Measurements from ENCODE around the gene MMP20.

MMP20 gene

GRCh38 chr11:102622258-102622657 lies 2.9 kb downstream of the MMP20 start:
- no peak for DNase-seq

GRCh38 chr11:102620818-102621561 lies 4.1 kb downstream of the MMP20 start:
- peak; percentile 28 for DNase-seq

- DNase-seq = no peak
These were observed 5.0 kb downstream of the MMP20 start for GRCh38 chr11:102620179-102620578.

DNA sequence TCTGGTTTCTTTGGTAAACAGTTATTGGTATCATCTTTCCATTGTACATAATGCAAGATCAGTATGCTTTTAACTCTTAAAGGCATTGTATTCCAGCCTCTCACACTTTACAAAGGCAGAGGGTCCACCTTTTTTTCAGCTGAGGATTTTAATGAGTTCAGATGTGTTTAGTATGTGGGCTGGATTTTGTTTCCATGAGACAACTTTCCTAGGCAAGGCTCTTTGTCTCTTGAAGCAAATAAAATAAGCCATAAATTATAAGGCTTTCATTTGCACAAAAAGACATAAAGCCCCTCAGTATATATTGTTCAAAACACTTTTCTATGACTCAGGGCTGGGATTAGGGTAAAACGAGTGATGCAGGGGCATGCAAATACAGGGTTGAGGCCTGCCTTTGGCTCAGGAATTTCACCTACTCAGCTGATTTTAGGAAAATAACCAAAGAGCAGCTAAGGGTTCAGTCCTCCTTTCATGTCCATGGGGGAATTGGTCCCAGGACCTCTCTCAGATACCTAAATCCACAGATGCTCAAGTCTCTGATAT lies 7.6 kb downstream of the MMP20 start:
- DNase-seq = no peak

DNA sequence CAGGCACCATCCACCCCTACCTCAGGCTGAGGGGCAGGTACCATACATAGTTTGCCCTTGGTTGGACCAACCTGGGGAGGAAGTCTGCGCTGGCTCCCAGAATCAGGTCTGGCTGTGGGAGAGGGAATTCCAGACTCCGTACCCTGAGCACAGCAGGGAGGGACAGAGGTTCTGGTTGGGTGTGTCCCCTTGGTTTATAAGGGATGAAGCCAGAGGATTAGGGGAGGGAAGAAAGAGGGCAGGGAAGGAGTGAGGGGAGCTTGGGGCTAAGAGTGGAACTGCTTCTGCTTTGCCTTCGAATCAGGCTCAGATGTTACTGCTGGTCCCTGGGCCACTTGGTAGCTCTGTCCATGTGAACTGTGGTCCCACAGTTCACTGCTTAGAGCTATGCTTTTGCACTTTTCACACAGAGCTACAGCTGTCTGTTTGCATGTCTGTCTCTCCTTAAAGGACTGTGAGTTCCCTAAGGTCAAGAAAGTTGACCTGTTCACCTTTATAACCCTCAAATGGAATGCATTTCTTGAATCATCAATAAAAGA lies 9.2 kb downstream of the MMP20 start:
- DNase-seq = no peak

DNA sequence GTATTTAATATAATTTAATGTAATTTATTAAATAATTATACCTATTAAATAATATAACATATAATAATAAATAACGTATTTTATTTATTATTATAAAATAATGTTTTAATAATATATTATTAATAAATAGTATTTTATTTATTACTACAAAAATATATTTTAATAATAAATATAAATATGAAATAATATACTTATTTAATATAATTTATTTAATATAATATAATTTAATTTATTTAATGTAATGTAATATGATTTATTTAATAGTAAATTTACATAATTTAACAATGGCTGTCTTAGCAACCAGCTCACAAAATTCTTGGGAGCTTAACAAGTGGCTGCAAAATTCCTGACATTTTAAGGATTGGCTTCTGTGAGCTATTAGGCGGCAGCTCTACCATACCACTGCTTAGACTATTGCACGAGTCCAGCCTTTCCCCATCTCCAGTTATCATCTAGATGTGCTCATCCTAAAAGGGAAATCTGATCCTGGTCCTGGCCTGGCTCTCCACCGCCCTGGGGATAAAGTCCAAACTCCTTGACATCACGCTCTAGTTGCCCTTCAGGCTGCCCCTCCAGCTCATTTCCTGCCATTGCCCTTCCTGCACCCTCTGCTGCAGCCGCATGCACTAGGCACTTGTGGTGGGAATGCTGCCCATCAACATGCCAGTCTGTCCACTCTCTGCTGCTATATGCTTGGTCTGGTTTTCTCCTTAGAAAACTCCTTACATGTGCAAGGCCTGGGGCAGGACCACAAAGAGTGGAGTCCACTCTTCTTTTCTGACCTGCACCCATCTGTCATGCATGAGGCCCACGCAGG lies 9.8 kb downstream of the MMP20 start:
- peak; percentile 9 for DNase-seq

DNA sequence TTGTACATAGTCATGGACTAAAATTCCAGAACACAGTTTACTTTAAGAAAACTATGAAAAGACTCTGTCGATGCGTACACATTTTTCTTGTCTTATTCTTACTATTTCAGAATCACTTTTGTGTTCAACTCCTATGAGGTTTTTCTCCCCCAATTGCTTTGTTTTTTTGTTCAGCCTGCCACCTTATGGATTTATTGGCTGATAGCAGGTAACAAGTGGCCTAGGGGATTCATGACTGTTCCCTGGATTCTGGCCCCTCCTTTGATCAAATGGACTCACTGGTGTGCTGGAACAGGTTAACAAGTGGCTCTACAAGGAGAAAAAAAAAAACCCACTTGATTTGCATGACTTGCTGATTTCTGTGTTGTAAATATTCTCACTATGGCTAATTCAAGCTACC lies 10.6 kb downstream of the MMP20 start:
- peak; percentile 9 for DNase-seq

DNA sequence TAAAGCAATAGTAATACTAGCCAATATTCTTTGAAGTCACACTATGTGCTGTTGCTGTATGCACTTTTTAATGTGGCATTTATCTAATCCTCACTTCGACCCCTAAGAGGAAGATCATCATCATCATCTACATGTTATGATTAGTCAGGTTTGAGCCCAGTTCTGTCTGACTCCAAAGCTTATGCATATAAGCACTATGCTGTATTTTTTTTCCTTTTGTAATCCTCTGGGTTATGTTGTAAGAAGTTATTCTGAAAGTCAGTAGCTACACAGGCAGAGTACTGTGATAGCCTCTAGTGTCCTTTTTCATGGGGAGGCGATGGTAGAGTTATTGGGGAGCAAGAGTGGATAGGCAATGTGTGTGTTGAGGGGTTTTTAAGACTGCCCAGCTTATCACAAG lies 11.1 kb downstream of the MMP20 start:
- DNase-seq = no peak

DNA sequence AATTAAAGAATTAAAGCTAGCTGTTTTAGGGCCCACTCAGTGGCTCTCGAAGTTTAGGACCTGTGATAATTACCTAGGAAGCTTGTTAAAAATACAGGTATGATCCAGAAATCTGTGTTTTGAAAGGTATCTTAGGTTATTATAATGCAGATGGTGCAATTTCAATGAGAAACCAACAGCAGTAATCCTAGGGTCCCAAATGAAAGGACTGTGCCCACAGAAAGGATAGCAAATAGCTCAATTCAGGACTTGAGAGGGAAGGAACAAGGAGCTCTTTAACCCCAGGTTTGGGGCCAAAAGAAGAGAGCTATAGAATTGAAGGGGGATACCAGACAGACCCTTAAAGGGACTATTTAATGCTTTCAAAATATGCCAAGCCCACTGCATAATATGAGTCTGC lies 11.7 kb downstream of the MMP20 start:
- no peak for DNase-seq

DNA sequence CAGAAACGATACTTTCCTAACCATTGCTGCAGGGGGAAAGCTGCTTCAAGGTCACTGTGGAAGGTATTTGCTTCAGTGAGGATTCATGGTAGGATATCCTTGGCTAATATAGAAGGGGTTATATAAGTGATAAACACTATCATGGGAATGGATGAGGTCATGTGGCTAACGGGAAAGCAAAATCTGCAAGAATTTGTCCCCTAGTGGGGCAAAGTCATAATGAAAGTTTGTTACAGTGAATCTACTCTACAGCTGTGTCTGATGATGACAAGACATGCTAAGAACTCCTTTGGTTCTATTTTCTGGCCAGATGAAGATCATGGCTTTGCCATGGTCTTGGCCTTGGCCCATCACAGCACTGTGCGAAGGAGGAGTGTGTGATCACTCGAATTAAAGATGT lies 13.8 kb downstream of the MMP20 start:
- no peak for DNase-seq

- DNase-seq = no peak
These were observed 14.9 kb downstream of the MMP20 start for GRCh38 chr11:102610200-102610599.

DNA sequence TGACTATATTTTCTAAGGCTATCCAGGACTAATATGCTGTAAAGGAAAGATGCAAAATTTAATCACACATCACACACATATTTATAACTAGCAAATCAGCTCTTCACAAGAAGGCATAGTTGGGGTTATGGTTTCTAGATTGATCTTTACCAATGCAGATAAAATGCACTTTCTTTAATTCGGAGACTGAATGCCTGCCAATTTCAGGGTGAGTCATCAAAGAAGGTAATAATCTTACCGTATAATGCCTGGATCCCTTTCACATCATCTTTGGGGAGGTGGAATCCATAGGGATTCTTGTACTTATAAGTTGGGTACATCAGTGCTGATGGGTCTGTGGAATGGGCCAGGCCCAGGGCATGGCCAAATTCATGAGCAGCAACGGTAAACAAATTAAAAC lies 16.4 kb downstream of the MMP20 start:
- no peak for DNase-seq

DNA sequence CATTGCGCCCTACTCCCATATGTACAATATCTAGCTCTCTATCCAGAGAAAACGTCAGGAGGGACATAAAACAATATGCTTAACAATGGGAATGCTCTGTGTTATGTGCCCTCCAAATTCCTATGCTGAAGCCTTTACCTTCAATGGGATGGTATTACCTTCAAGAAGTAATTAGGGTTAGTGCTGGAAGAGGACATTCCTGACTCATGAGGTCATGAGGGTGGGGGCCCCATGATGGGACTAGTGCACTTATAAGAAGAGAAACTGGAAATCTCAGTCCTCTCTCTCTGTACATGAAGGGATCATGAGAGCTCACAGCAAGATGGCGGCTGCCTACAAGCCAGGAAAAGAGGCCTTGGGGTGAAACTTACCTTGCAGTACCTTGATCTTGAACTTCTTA lies 20.3 kb downstream of the MMP20 start:
- peak; percentile 8 for DNase-seq

- DNase-seq = no peak
These were observed 21.1 kb downstream of the MMP20 start for GRCh38 chr11:102604011-102604410.

DNA sequence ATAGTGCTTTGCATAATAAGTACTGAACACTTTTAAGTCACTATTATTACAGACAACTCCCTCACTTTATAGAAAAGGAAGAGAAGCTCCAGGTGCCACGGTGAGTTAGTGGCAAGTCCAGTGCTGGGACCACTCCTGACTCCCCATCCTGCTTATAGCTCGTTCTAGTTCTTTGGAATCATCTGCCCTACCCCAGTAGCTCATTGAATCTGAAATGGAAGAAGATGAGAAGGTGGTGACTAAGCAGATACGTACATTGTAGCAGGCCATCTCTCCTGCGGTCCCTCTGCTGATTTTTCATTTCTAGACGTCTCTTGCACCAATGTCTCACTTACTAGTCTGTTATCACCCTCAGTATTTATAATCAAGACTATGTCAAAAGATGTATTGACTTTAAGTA lies 21.6 kb downstream of the MMP20 start:
- DNase-seq = no peak

DNA sequence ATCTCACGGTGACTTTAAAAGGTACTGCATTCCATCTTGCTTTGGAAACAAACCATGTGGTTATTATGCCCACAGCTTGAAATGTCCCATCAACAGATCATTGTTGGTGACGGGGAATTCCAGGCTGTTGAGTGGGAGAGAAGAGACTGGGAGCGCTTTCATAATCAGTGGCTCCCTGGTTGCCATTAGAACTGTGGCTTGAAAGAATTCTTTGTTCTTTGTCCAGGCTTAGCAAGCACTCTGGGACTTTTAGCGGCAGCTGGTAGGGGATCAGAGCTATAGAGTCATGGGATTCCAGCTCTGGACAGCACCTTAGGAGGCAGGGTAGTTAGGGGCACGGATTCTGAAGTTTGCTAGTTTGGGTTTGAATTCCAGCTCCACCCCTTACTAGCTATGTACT lies 22.0 kb downstream of the MMP20 start:
- DNase-seq = peak; percentile 78

- DNase-seq = no peak
These were observed 24.5 kb downstream of the MMP20 start for GRCh38 chr11:102600666-102601065.

DNA sequence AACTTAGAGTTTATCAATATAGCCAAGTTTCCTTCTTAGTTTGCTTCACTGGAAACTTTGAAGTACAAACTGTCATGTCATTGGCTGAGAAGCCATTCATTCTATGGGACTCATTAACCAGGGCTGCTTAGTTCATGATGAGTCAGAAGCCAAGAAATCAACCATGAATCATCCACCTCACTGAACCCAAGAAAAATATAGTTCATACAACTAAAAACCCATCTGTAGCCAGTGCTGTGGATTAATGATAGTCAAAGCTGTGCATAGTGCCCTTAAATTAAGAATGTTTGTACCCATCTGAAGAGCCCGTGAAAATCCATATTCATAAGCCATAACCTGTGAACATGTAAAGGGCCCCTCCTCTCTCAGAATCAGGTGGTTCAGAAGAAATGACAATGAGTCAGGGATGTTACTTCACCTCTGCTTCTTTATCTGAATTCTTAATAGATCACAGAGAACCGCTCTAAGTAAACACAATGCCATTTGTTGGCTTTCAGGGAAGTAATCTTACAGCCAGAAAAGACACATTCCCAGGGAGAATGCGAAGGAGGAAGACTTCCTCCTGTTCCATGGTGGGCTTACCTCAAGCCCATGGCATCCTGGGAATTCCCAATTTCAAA lies 25.4 kb downstream of the MMP20 start:
- DNase-seq = peak; percentile 90

GRCh38 chr11:102598272-102598671 lies 26.9 kb downstream of the MMP20 start:
- no peak for DNase-seq

DNA sequence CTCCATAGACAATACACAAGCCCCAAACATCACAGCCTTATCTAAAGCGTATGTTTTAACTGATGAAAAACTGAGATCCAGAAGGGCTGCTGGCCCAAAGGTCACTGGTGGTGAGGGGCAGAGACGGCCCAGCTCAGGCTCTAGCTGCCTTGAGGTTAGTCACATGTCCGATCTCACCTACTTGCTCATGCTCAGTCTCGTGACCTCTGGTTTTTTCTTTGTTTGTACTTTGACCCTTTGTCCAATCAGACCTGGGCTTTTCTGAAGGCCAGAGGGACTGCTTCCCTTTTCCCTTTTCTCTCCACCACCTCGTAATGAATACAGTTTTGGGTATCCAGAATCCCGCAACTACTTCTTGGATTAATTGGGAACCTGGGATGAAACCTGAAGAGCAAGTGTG lies 28.6 kb downstream of the MMP20 start:
- DNase-seq = no peak

- peak; percentile 40 for DNase-seq
These were observed 32.2 kb downstream of the MMP20 start for GRCh38 chr11:102592634-102593581.

DNA sequence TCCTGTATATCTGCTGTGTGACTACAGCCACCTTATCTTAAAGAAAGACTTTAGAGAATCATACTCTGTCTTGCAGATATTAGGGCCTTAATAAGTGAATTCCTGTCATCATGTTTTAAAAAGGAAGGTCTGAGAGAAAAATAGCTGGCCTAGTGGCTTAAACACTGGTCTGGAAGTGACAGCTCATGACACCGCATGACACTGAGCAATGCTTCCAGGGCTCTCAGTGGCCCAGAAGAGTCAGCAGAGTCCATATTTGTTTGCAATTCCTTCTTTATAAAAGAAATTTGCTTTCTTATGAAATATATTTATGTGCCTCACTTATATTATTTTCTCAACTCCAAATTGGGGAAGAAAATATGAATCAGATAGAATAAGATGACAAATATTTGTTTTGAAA lies 33.0 kb downstream of the MMP20 start:
- DNase-seq = no peak
